ENCODE results near the gene AP3S2.

Gene AP3S2

DNA sequence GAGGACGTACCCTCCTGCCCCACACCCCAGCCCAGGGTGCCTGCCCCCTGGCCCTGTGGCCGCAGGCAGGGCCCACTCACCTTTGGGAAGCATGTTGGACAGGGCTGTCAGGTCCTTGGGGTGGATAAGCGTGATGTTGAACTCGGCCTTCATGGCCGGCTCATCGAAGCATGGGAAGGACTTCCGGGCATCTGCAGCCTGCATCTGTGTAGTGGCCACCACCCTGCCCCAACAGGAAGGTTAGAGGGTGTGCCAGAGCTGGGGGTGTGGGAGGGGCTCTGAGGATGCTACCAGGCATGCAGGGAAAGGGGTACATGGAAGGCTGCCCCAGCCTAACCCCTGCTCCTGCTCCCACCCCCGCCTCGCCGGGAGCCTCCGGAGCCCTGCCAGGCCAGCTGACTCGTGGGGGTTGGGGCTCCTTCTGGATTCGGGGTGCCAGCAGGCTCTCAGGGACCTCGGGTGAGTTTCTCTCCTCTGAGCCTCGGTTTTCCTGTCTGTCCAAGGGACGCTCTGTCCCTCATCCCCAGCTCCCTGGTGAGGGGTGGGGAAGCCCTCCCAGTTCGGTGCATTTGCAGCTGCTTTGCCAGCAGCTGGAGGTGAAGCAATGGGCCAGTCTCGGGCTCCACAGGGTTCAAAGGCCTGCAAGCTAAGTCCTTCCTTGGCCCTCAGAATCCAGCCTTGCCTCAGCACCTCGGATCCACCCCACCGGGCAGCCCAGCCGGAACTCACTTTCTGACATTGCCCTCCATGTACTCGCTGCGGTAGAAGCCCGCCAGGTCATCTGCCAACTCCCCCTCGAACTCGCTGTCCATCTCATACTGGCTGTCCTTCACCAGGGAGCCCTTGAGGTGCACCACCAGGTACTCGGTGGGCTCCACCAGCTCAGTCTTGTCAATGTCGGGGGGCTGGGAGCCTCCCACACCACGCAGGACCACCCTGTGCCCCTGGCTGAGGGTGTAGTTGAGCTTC lies 88.3 kb downstream of the AP3S2 start:
- TF ChIP-seq CTCF (IDR thresholded peaks at IDR 0.05), result no peak

- no peak for TF ChIP-seq CTCF (IDR thresholded peaks at IDR 0.05)
These were observed 89.6 kb downstream of the AP3S2 start for GRCh38 chr15:89803941-89804800.

DNA sequence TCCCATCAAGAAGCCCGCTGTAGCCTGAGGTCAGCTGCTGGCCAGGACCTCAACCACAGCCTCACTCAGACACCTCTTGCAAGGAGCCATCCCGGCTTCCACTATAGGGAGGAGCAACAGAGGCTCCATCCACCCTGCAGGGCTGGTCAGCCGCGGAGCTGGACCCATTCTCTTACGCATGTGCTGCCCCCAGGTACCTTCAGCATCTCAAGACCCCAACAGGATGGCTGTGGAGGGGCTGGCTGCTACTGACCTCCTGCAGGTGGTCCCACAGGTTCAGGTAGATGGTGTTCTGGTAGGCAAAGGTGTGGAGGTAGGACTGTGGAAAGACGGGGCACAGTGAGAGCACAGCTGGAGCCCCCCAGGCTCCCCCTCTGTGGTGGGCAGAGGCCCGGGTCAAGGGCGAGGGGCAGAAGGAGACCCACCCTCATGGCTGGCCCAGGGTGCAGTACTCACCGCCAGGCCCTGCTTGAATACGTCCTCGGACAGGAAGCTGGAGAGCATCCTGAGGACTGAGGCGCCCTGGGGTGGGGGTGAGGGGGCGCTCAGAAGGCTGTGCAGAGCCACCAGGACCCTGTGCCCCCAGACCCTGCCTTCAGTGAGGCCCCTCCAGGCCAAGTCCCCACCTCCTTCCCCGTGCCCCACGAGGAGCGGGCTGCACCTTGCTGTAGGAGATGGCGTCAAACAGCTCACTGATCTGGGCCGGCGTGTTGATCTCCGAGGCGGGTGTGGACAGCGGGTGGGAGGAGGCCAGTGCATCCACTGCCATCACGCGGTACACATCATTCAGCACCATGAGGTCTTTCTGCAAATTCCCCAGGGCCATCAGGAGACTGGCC lies 90.6 kb downstream of the AP3S2 start:
- no peak for TF ChIP-seq CTCF (IDR thresholded peaks at IDR 0.05)

DNA sequence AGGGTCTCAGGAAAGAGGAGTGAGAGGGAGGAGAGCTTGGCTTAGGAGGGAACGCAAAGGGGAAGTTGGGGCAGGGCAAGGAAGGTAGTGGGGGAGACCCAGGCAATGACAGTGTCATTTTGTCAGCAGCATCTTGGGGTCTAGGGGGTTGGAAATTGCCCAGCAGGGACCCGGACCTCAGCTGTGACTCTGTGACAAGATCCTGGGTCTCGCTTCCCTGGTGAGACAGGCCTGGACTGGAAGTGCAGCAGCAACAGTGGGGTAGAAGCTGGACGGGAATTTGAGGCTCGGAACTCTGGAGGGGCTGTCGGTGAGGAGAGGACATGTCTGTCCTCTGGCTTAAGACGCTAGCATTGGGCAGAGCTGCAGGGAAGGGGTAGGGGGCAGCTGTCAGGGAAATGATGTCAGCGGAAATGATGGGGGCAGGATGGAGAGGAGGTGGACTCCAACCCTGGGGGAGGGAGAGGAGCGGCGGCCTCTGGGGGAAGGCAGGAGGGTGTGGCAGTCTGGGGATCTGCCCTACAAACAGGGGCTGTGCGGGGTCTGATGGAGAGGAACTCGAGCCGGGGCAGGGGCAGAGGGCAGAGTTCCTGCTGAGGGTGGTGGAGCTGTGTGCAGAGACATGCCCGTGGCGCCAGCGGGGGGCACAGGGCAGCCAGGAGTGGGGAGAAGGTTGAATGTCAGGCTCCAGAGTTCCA lies 91.4 kb downstream of the AP3S2 start:
- no peak for TF ChIP-seq CTCF (IDR thresholded peaks at IDR 0.05)

DNA sequence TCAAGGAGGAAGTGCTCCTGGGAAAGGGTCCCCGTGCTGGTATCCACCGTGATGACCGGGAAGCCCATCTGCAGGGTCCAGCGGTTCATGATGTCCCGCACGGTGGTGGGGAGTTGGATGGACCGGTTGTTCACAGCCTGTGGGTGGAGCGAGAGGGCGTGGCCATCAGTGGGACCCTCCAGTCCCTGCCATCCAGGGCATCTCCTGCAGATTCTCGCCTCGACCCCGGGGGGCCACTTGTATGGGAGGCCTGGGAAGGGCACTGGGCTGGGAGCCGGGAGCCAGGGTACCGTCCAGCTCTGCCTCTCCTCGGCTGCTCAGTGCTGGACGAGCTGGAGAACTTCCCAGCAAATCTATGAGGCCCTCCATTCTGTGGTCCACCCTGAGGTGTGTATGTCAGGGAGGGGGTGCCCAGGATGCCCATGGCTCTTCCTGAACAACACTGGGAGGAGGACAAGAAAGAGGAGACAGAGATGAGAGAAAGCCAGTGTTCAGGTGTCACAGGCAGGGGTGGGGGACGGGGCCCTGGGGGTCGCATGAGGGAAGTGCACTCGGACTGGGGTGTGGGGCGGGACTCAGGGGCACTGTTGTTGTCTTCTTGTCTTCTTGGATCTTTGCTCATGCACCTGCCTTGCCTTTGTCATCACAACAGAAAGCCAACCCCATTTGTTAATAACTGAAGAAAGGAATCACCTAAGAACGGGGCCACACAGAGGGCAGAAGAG lies 92.2 kb downstream of the AP3S2 start:
- no peak for TF ChIP-seq CTCF (IDR thresholded peaks at IDR 0.05)

GRCh38 chr15:89799918-89800498 lies 93.8 kb downstream of the AP3S2 start:
- no peak for TF ChIP-seq CTCF (IDR thresholded peaks at IDR 0.05)
